Vagina (tissue), 2 donors: Measurements from ENCODE around the gene CA5B. TPM values are rescaled to one million over a fixed set of nuclear protein-coding genes. Genes with fewer than 3 reads are reported as not detected.

Experiments used
- DNase-seq, 2 donors: peaks; one replicate each; pipeline ENCODE4 v3.0.0-alpha.2; 2017; ENCODE audit errors: extremely low spot score in 2 of 2
- H3K27ac ChIP-seq: fragments of 200-600 bp; sonication (generic); one replicate; pipeline ENCODE4 v1.5.1; 2019
- H3K27me3 ChIP-seq: fragments of 200-600 bp; sonication (generic); one replicate; pipeline ENCODE4 v1.5.1; 2019
- H3K36me3 ChIP-seq, 2 donors: fragments of 200-600 bp; sonication (generic); one replicate each; pipeline ENCODE4 v1.5.1; 2017 to 2019
- H3K4me1 ChIP-seq: fragments of 200-600 bp; sonication (generic); one replicate; pipeline ENCODE4 v1.5.1; 2019
- H3K4me3 ChIP-seq, 2 donors: fragments of 200-600 bp; sonication (generic); 1 replicate in 1 of 2; 2 replicates in 1 of 2; pipeline ENCODE4 v1.5.1; 2016 to 2019
- H3K9me3 ChIP-seq: fragments of 200-600 bp; sonication (generic); one replicate; pipeline ENCODE4 v1.5.1; 2019
- POLR2A ChIP-seq, 2 donors: fragments of 450-650 bp; IDR thresholded peaks; one replicate each; pipeline ENCODE4 v1.6.1; 2017; ENCODE audit warnings: antibody characterized with exemption in 2 of 2, mild to moderate bottlenecking in 2 of 2, moderate library complexity in 2 of 2
- POLR2AphosphoS5 ChIP-seq, 2 donors: sonication (generic); formaldehyde crosslinking; IDR thresholded peaks; one replicate each; pipeline ENCODE4 v1.9.0; 2017; ENCODE audit warnings: antibody characterized with exemption in 2 of 2, mild to moderate bottlenecking in 2 of 2, low read depth in 1 of 2; ENCODE audit not compliant: insufficient read depth in 1 of 2
- intact Hi-C: fragments of 100-400 bp; cut with DNase I; formaldehyde crosslinking; loops from one replicate; pipeline ENCODE4 v1.15.1; 2023
- total RNA-seq: library from RNA; depleted of rRNA; stranded (reverse); fragments of >200 nt; gene quantifications from one replicate; pipeline ENCODE4 v1.2.3, GENCODE V29; 2016
- TF ChIP-seq, protein P1 (sequence below), 3 experiments: fragments of 450-650 bp in 2 of 3; fragments of 200-600 bp in 1 of 3; sonication (generic) in 1 of 3; IDR thresholded peaks; one replicate each; pipeline ENCODE4 v1.5.1; 2017 to 2019; ENCODE audit warnings: antibody characterized with exemption in 3 of 3, mild to moderate bottlenecking in 2 of 3, moderate library complexity in 2 of 3

CA5B gene
- total RNA-seq, 1 donor from 2014 or later: 24.6 TPM

DNA sequence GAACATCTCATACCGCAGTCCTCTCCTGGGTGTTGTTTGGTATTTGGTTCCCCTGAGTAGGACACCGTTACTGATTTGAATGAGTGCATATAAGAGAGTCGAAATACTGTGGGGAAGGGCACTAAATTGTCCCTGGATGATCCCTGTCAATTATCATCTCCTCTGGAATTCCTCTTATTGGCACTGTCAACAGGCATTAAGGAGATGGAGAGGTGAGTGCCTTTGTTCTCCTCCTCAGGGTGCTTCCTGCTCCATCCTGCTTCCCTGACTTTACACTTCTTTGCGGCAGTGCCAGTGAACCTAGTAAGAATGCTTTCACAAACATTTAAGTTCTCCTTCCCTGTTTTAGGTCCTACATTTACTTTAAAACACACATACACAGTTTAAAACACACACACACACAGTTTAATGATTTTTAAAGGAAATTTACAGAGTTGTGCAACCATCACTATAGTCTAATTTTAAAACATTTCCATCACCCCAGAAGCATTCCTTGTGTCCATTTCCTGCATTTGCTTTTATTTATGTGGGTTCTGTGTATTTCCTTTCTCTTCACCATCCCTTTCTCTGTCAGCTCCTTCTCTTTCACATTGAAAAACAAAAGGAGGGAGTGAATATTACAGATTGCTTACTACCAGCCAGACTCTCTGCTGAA is 31.4 kb downstream of the CA5B start:
- TF ChIP-seq POLR2A (IDR thresholded peaks at IDR 0.05) (no peak), POLR2AphosphoS5 (IDR thresholded peaks at IDR 0.05; ENCODE audit: insufficient read depth in 1 of 2, low read depth in 1 of 2) (no peak)
- TF ChIP-seq, protein P1, sequence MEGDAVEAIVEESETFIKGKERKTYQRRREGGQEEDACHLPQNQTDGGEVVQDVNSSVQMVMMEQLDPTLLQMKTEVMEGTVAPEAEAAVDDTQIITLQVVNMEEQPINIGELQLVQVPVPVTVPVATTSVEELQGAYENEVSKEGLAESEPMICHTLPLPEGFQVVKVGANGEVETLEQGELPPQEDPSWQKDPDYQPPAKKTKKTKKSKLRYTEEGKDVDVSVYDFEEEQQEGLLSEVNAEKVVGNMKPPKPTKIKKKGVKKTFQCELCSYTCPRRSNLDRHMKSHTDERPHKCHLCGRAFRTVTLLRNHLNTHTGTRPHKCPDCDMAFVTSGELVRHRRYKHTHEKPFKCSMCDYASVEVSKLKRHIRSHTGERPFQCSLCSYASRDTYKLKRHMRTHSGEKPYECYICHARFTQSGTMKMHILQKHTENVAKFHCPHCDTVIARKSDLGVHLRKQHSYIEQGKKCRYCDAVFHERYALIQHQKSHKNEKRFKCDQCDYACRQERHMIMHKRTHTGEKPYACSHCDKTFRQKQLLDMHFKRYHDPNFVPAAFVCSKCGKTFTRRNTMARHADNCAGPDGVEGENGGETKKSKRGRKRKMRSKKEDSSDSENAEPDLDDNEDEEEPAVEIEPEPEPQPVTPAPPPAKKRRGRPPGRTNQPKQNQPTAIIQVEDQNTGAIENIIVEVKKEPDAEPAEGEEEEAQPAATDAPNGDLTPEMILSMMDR (IDR thresholded peaks at IDR 0.05): no peak
- DNase-seq: no peak
- H3K27me3 ChIP-seq: no peaks in the 10 kb centered on the region

DNA sequence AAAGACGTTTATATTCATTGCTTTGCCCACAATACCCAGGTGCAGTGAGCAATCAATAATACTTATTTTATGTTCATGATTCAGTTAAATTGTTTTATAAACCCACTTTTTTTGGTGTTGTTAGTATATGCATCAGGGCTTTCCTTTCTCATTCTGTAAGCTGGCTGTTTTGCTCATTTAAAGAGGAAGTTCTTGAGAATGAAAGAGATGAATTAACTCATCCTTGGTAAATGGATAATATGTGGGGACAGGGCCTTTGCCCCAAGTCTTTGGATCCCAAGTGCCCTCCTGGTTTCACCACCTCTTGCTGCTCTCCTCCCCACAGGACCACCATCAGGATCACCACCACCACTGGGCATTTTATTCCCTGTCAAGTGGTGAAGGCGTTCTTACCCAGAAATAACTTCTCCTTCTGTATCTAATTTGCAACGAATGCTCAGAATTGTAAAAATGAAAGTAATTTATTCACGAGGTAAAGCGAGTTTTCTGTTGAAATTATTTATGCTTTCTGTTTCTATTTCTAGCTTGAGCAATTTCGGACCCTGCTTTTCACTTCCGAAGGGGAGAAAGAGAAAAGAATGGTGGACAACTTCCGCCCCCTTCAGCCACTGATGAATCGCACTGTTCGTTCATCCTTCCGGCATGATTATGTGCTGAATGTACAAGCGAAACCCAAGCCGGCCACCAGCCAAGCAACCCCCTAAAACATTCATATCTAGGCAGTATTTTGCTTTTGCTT is 44.1 kb downstream of the CA5B start:
- no peaks in the 10 kb centered on the region for H3K4me1 ChIP-seq
- H3K27ac ChIP-seq: no peak overlapping the region
- no peaks in the 10 kb centered on the region for H3K9me3 ChIP-seq
- TF ChIP-seq POLR2AphosphoS5 (IDR thresholded peaks at IDR 0.05; ENCODE audit: insufficient read depth in 1 of 2, low read depth in 1 of 2): no peak
- TF ChIP-seq, protein P1 (IDR thresholded peaks at IDR 0.05): no peak
- no peak for TF ChIP-seq POLR2A (IDR thresholded peaks at IDR 0.05)
- no peak for DNase-seq
- peaks cover 0 to 62% of the 10 kb centered on the region in 2 donors for H3K36me3 ChIP-seq
- intact Hi-C loops: no loop called here
- H3K4me3 ChIP-seq: no peak overlapping the region
- H3K27me3 ChIP-seq: no peaks in the 10 kb centered on the region

More for the DNA sequence above, 31.4 kb downstream of the CA5B start:
- intact Hi-C loops: no loop called here
- H3K9me3 ChIP-seq: no peaks in the 10 kb centered on the region
- no peak overlapping the region for H3K4me3 ChIP-seq
- H3K4me1 ChIP-seq: no peaks in the 10 kb centered on the region
- H3K36me3 ChIP-seq: no peaks in the 10 kb centered on the region
- H3K27ac ChIP-seq: peak overlapping the region; percentile 2

DNA sequence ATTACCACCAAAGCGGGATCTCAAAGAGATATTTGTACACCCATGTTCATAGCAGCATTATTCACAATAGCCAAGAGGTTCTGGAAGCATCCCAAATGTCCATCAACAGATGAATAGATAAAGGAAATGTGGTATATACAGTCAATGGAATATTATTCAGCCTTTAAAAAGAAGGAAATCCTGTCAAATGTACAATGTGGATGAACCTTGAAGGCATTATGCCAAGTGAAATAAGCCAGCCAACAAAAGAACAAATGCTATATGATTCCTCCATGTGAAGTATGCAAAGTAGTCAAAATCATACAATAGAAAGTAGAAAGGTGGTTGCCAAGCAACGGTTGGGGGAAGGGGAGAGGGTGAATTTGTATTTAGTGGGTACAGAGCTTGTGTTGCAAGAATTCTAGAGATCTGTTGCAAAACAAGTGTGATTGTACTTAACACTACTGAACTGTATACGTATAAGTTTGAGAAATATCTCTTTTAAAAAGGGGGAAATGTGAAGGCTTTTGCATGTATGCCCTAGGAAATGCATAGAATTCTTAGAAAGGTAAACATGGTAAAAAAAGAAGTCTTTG is 47.2 kb downstream of the CA5B start:
- H3K9me3 ChIP-seq: no peaks in the 10 kb centered on the region
- TF ChIP-seq, protein P1 (IDR thresholded peaks at IDR 0.05): no peak
- TF ChIP-seq POLR2AphosphoS5 (IDR thresholded peaks at IDR 0.05; ENCODE audit: insufficient read depth in 1 of 2, low read depth in 1 of 2): no peak
- TF ChIP-seq POLR2A (IDR thresholded peaks at IDR 0.05): no peak
- peaks cover 9% of the 10 kb centered on the region for H3K4me1 ChIP-seq
- no peak overlapping the region for H3K4me3 ChIP-seq
- no peaks in the 10 kb centered on the region for H3K27me3 ChIP-seq
- no peak overlapping the region for H3K27ac ChIP-seq
- H3K36me3 ChIP-seq: peaks cover 0 to 33% of the 10 kb centered on the region in 2 donors
- intact Hi-C loops: no loop called here
- no peak for DNase-seq

DNA sequence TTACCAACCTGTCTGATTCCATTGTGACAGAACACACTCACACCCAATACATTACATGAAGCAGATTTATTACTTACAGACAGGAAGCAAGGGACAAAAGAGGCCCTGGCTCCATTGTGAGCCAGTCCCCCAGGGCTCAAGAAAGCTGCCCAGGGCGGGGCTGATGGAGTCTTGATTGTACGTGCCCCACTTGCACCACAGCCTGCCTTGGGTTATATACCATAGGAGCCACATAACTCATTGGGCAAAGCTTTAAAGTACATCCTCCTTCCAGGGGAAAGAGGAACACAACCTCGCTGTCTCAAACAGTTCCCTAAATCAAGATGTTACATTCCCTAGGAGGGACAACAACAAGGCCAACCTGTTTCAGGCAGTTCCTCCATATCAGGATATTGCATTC is 48.8 kb downstream of the CA5B start:
- H3K4me1 ChIP-seq: peaks cover 20% of the 10 kb centered on the region
- no peaks in the 10 kb centered on the region for H3K27me3 ChIP-seq
- intact Hi-C loops: no loop called here
- no peak overlapping the region for H3K4me3 ChIP-seq
- DNase-seq: no peak
- TF ChIP-seq POLR2A (IDR thresholded peaks at IDR 0.05): no peak
- TF ChIP-seq POLR2AphosphoS5 (IDR thresholded peaks at IDR 0.05; ENCODE audit: insufficient read depth in 1 of 2, low read depth in 1 of 2): no peak
- TF ChIP-seq, protein P1 (IDR thresholded peaks at IDR 0.05): no peak
- peaks cover 0 to 21% of the 10 kb centered on the region in 2 donors for H3K36me3 ChIP-seq
- H3K27ac ChIP-seq: no peak overlapping the region
- no peaks in the 10 kb centered on the region for H3K9me3 ChIP-seq
